OCI-LY7 (cell line): ENCODE data around the gene PUS7L. TPM values are rescaled to one million over a fixed set of nuclear protein-coding genes. Genes with fewer than 3 reads are reported as not detected.

Experiments
- BruUV-seq: library from RNA; stranded (reverse); fragments of 400-500 nt; replicated peaks from 2 replicates; lab custom pipeline; 2021; lab: Mats Ljungman, UMichigan
- CTCF ChIA-PET: fragments of 300-600 bp; sonication (Branson Sonifier 250); formaldehyde crosslinking; loops from one replicate; lab custom pipeline; 2022; ENCODE audit warnings: antibody characterized with exemption; ENCODE audit not compliant: unreplicated experiment; lab: Charles Lee
- POLR2A ChIA-PET: fragments of 300-600 bp; sonication (Branson Sonifier 250); formaldehyde crosslinking; loops from one replicate; lab custom pipeline; 2022; ENCODE audit warnings: antibody characterized with exemption; lab: Charles Lee
- DNase-seq: peaks from one replicate; pipeline ENCODE4 v3.0.0-alpha.2; 2015; ENCODE audit warnings: low spot score
- H2AFZ ChIP-seq: fragments of 200-600 bp; sonication (generic), shearing (Covaris generic); 2 replicates; pipeline ENCODE4 v1.6.1; 2014; ENCODE audit warnings: mild to moderate bottlenecking, antibody characterized with exemption, low read length, moderate library complexity
- H3K27ac ChIP-seq: fragments of 200-600 bp; sonication (generic); 2 replicates; pipeline ENCODE4 v1.5.1; 2014; ENCODE audit warnings: mixed run types, low read depth, mild to moderate bottlenecking, moderate library complexity, low read length, inconsistent platforms; ENCODE audit not compliant: poor library complexity, severe bottlenecking
- H3K36me3 ChIP-seq: fragments of 200-600 bp; sonication (generic); 2 replicates; pipeline ENCODE4 v1.6.1; 2014; ENCODE audit warnings: mild to moderate bottlenecking, antibody characterized with exemption, low read length, moderate library complexity, mixed read lengths; ENCODE audit not compliant: insufficient read depth
- H3K4me1 ChIP-seq: fragments of 200-600 bp; sonication (generic); 2 replicates; pipeline ENCODE4 v1.5.1; 2014; ENCODE audit warnings: mild to moderate bottlenecking, low read length; ENCODE audit not compliant: insufficient read depth, poor library complexity, severe bottlenecking
- H3K4me2 ChIP-seq: fragments of 200-600 bp; sonication (generic); 2 replicates; pipeline ENCODE4 v1.6.1; 2014; ENCODE audit warnings: mild to moderate bottlenecking, low read length
- H3K4me3 ChIP-seq: fragments of 200-600 bp; sonication (generic); 2 replicates; pipeline ENCODE4 v1.5.1; 2014; ENCODE audit warnings: mild to moderate bottlenecking, low read depth, low read length; ENCODE audit not compliant: poor library complexity, severe bottlenecking
- H3K79me2 ChIP-seq: fragments of 200-600 bp; sonication (generic); 2 replicates; pipeline ENCODE4 v1.6.1; 2016; ENCODE audit warnings: low read depth, mild to moderate bottlenecking, low read length, moderate library complexity, mixed read lengths; ENCODE audit not compliant: insufficient read depth
- H3K9me2 ChIP-seq: fragments of 200-600 bp; sonication (generic); 2 replicates; pipeline ENCODE4 v1.6.1; 2016; ENCODE audit warnings: mild to moderate bottlenecking, low read length, mixed read lengths; ENCODE audit not compliant: insufficient read depth
- H3K9me3 ChIP-seq: fragments of 200-600 bp; sonication (generic); 2 replicates; pipeline ENCODE4 v1.6.1; 2014; ENCODE audit warnings: mild to moderate bottlenecking, mixed run types, low read length, mixed read lengths
- H4K20me1 ChIP-seq: fragments of 200-600 bp; sonication (generic); 2 replicates; pipeline ENCODE4 v1.6.1; 2014; ENCODE audit warnings: mild to moderate bottlenecking, antibody characterized with exemption, low read length, moderate library complexity, mixed read lengths; ENCODE audit not compliant: insufficient read depth
- CTCF ChIP-seq: fragments of 200-600 bp; sonication (generic); conservative IDR thresholded peaks from 2 replicates; pipeline ENCODE4 v1.5.1; 2014; ENCODE audit warnings: mild to moderate bottlenecking, antibody characterized with exemption, low read length, moderate library complexity, mixed read lengths
- EZH2phosphoT487 ChIP-seq: fragments of 200-600 bp; sonication (generic); IDR thresholded peaks from 2 replicates; pipeline ENCODE4 v1.6.1; 2018; ENCODE audit warnings: low read depth, borderline replicate concordance, mild to moderate bottlenecking, mixed run types, antibody characterized with exemption, low read length, moderate library complexity, mixed read lengths
- intact Hi-C: fragments of 100-400 bp; cut with micrococcal nuclease; formaldehyde crosslinking; loops from one replicate; pipeline ENCODE4 v1.10.0; 2022; ENCODE audit not compliant: unreplicated experiment
- total RNA-seq, 2 experiments: library from RNA; depleted of rRNA in 1 of 2; stranded (reverse); fragments of >200 nt in 1 of 2; shearing (Covaris generic) in 1 of 2; gene quantifications; 2 replicates each; pipeline ENCODE4 v1.2.3, GENCODE V29; 2014 to 2022

The PUS7L gene
- total RNA-seq, 2 experiments from 2014 or later, result 20.5 to 23.3 TPM

GRCh38 chr12:43805149-43805859 lies 46.7 kb upstream of the PUS7L start:
- peaks cover 39% of the 10 kb centered on the region for H3K36me3 ChIP-seq
- no peaks in the 10 kb centered on the region for H3K9me2 ChIP-seq
- BruUV-seq, result TSS peak; percentile 59
- TF ChIP-seq CTCF (no peak), EZH2phosphoT487 (no peak)
- peak overlapping the region; percentile 90 for H3K27ac ChIP-seq
- H3K4me2 ChIP-seq, result peak overlapping the region; percentile 95
- H4K20me1 ChIP-seq, result peaks cover 20% of the 10 kb centered on the region; the same call in 1 of the 2 replicates
- peak overlapping the region; percentile 92; the same call in 1 of the 2 replicates for H2AFZ ChIP-seq
- peaks cover 60% of the 10 kb centered on the region for H3K79me2 ChIP-seq
- CTCF ChIA-PET, result interaction anchor here (0.6 to 1.1 kb wide), 2 partner anchors 35 to 40 kb away, joined by 3 read pairs; no protein-coding TSS in a partner anchor
- DNase-seq, result peak; percentile 42
- peaks cover 36% of the 10 kb centered on the region for H3K4me1 ChIP-seq
- intact Hi-C loops, result loop anchor here (2.0 kb wide), 1 partner anchor 47 kb away; the partner anchor contains the start of genes IRAK4 and PUS7L
- H3K9me3 ChIP-seq, result no peaks in the 10 kb centered on the region
- POLR2A ChIA-PET, result interaction anchor here (0.6 to 4.5 kb wide), 16 partner anchors 8 to 298 kb away, joined by 3 to 42 read pairs (median 5); partner anchors contain the start of genes IRAK4, PUS7L and TMEM117
- peak overlapping the region; percentile 92 for H3K4me3 ChIP-seq

- H4K20me1 ChIP-seq, result no peaks in the 10 kb centered on the region
- no peaks in the 10 kb centered on the region for H3K9me2 ChIP-seq
- no TSS peak for BruUV-seq
- TF ChIP-seq CTCF, result no peak
- TF ChIP-seq EZH2phosphoT487, result no peak
- CTCF ChIA-PET, result no interaction called here
- H3K79me2 ChIP-seq, result peaks cover 18% of the 10 kb centered on the region; the same call in 1 of the 2 replicates
- H3K27ac ChIP-seq, result no peak overlapping the region
- peaks cover under 1% of the 10 kb centered on the region for H3K4me1 ChIP-seq
- H3K9me3 ChIP-seq, result no peaks in the 10 kb centered on the region
- intact Hi-C loops, result no loop called here
- no peak overlapping the region for H3K4me3 ChIP-seq
- DNase-seq, result no peak
- no peak overlapping the region for H3K4me2 ChIP-seq
- peaks cover 90% of the 10 kb centered on the region for H3K36me3 ChIP-seq
- no peak overlapping the region for H2AFZ ChIP-seq
- POLR2A ChIA-PET, result interaction anchor here (0.5 to 4.6 kb wide), 5 partner anchors 9 to 22 kb away, joined by 4 to 27 read pairs (median 5); partner anchors contain the start of gene TWF1
These were observed 39.1 kb upstream of the PUS7L start for GRCh38 chr12:43797561-43798217.
